Metanephros (tissue), 2 donors: ENCODE results near the gene SEC23IP. TPM values are rescaled to one million over a fixed set of nuclear protein-coding genes. Genes with fewer than 3 reads are reported as not detected.

Experiments
- small RNA-seq: library from RNA; depleted of rRNA; stranded (forward); fragments of <200 nt; gene quantifications from one replicate; pipeline ENCODE3, GENCODE V24; 2014; ENCODE audit warnings: low replicate concordance
- total RNA-seq: library from RNA; depleted of rRNA; stranded (reverse); fragments of >200 nt; gene quantifications from one replicate; pipeline ENCODE4 v1.2.3, GENCODE V29; 2014

SEC23IP gene
- total RNA-seq = 24.8 TPM

GRCh38 chr10:119892188-119893065, at the start of gene SEC23IP:
TSS of gene SEC23IP (plus strand) at chr10:119892730. CDS start at chr10:119892783, 53 bp downstream.

GRCh38 chr10:119872610-119872859, 20.0 kb upstream of the SEC23IP start, which contains the start of gene MCMBP:
TSS of gene MCMBP (minus strand) at chr10:119872843. CDS start at chr10:119872584, 259 bp downstream.

Small RNA genes lying within 50 kb of the gene (small RNA-seq; reads per million reads assigned to genes)
- not detected for gene MIR4682

Other genes starting within 250 kb of the SEC23IP start
- gene BAG3, start 241.3 kb upstream of the SEC23IP start, total RNA-seq = 24.5 TPM
- 37.3 TPM for gene INPP5F, start 166.7 kb upstream of the SEC23IP start, total RNA-seq
- 42.6 TPM for gene MCMBP, start 19.9 kb upstream of the SEC23IP start, total RNA-seq